HFFc6 (cell line): ENCODE measurements around the gene PECR. TPM values are rescaled to one million over a fixed set of nuclear protein-coding genes. Genes with fewer than 3 reads are reported as not detected.

Experiments
- DNase-seq: peaks from one replicate; pipeline ENCODE4 v3.0.0-alpha.2; 2018
- H3K27ac Mint-ChIP-seq: 2 replicates; pipeline ENCODE4 v1.8.0; 2020; ENCODE audit warnings: mild to moderate bottlenecking, mixed read lengths
- H3K27me3 Mint-ChIP-seq: 2 replicates; pipeline ENCODE4 v1.8.0; 2021; ENCODE audit warnings: mild to moderate bottlenecking, moderate library complexity, mixed read lengths; ENCODE audit not compliant: insufficient read depth
- H3K36me3 Mint-ChIP-seq: 2 replicates; pipeline ENCODE4 v1.8.0; 2021; ENCODE audit warnings: low read depth, mixed read lengths
- H3K4me1 Mint-ChIP-seq: 2 replicates; pipeline ENCODE4 v1.8.0; 2020; ENCODE audit warnings: low read depth, mixed read lengths
- H3K4me3 Mint-ChIP-seq: 2 replicates; pipeline ENCODE4 v1.8.0; 2020; ENCODE audit warnings: mild to moderate bottlenecking, moderate library complexity, mixed read lengths
- H3K9me3 Mint-ChIP-seq: 2 replicates; pipeline ENCODE4 v1.8.0; 2020; ENCODE audit warnings: mild to moderate bottlenecking, mixed read lengths
- total RNA-seq, 6 experiments: library from RNA; stranded (reverse); fragmentation: NEBNext Ultra II Directional; extraction: Animal tissue kit (Norgen Biotek cat#: 25700); gene quantifications; 2 replicates in 1 of 6; 3 replicates in 5 of 6; pipeline ENCODE4 v1.2.3, GENCODE V29; 2021
- TF ChIP-seq, protein P1 (sequence below): fragments of 200-600 bp; sonication (generic); IDR thresholded peaks from 2 replicates; pipeline ENCODE4 v1.5.0; 2021; ENCODE audit warnings: antibody characterized with exemption, mild to moderate bottlenecking

PECR gene
- total RNA-seq, 6 experiments from 2014 or later: 4.9 to 7.5 (median 6.4) TPM

DNA sequence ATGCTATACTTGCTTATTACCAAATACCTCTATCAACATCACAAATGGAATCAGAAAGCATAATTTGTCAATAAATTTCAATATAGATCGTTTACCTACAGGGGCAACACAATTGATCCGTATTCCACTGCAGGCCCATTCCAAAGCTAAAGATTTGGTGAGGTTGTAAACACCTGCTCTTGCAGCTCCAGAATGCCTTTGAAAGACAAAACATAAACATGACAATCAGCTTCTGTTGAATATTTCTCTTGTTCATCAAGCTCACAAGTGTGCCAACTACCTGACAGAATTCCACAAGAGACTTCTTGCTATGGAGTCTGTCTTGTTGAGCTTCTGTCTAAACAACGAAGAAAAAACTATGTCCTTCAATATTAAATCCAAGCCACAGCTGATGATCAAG lies 30.3 kb downstream of the PECR start:
- Mint-ChIP-seq H3K27me3 (no peaks in the 10 kb centered on the region; the same call in 1 of the 2 replicates), H3K36me3 (peaks cover 5% of the 10 kb centered on the region; the same call in 1 of the 2 replicates), H3K9me3 (no peaks in the 10 kb centered on the region), H3K4me1 (0 out of 2 replicates have a peak, but pooled peaks cover 4% of the 10 kb centered on the region), H3K4me3 (no peak overlapping the region), H3K27ac (no peak overlapping the region)
- TF ChIP-seq, protein P1, sequence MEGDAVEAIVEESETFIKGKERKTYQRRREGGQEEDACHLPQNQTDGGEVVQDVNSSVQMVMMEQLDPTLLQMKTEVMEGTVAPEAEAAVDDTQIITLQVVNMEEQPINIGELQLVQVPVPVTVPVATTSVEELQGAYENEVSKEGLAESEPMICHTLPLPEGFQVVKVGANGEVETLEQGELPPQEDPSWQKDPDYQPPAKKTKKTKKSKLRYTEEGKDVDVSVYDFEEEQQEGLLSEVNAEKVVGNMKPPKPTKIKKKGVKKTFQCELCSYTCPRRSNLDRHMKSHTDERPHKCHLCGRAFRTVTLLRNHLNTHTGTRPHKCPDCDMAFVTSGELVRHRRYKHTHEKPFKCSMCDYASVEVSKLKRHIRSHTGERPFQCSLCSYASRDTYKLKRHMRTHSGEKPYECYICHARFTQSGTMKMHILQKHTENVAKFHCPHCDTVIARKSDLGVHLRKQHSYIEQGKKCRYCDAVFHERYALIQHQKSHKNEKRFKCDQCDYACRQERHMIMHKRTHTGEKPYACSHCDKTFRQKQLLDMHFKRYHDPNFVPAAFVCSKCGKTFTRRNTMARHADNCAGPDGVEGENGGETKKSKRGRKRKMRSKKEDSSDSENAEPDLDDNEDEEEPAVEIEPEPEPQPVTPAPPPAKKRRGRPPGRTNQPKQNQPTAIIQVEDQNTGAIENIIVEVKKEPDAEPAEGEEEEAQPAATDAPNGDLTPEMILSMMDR: no peak
- DNase-seq: no peak

- H3K27me3 Mint-ChIP-seq: no peaks in the 10 kb centered on the region; the same call in 1 of the 2 replicates
- peaks cover 5% of the 10 kb centered on the region; the same call in 1 of the 2 replicates for H3K36me3 Mint-ChIP-seq
- TF ChIP-seq, protein P1: no peak
- H3K27ac Mint-ChIP-seq: no peak overlapping the region
- no peaks in the 10 kb centered on the region for H3K4me1 Mint-ChIP-seq
- DNase-seq: no peak
- H3K9me3 Mint-ChIP-seq: no peaks in the 10 kb centered on the region
- no peak overlapping the region for H3K4me3 Mint-ChIP-seq
Measured at GRCh38 chr2:216049452-216049851, 32.2 kb downstream of the PECR start.

DNA sequence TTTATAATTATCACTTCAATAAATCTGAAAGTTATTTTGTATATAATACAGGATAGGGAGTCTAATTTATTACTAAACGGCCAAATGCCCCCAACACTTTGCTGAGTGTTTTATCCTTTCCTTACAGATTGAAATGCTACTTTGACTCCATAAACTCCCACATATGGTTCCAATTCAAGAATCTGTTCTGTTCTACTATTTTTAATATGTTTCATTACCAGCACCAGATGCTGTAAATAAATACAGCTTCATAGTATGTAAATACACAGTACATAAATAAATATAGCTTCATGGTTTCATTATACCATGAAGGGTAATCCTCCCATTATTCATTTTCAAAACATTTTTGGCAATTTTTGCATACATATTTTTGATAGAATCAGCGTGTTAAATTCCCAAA lies 34.2 kb downstream of the PECR start:
- Mint-ChIP-seq H3K27me3 (no peaks in the 10 kb centered on the region), H3K27ac (no peak overlapping the region), H3K36me3 (peaks cover under 1% of the 10 kb centered on the region; the same call in 1 of the 2 replicates), H3K9me3 (no peaks in the 10 kb centered on the region), H3K4me3 (no peak overlapping the region), H3K4me1 (no peaks in the 10 kb centered on the region)
- DNase-seq: no peak
- TF ChIP-seq, protein P1: no peak

GRCh38 chr2:216044883-216045486 lies 36.6 kb downstream of the PECR start:
- no peak overlapping the region for H3K4me3 Mint-ChIP-seq
- H3K27me3 Mint-ChIP-seq: no peaks in the 10 kb centered on the region
- H3K9me3 Mint-ChIP-seq: no peaks in the 10 kb centered on the region
- TF ChIP-seq, protein P1: no peak
- no peak overlapping the region for H3K27ac Mint-ChIP-seq
- DNase-seq: no peak
- no peaks in the 10 kb centered on the region for H3K4me1 Mint-ChIP-seq
- H3K36me3 Mint-ChIP-seq: no peaks in the 10 kb centered on the region

DNA sequence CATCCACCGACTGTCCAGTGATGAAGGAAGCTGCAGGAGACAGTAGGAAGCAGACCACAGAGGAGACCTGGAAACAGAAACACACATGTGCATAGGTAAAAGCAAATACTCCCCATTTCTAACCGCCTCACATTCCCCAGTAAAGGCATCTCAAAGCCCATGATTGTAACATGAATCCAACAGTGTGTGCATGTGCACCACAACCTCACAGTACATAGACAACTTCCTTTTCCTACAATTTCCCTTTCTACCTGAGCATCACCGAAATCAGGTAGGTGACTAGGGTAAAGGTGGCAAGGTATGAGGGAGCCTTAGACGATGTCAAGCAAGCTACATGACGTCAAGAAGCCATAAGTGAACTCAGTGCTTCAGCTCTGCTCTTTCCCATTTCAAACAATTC lies 37.7 kb downstream of the PECR start:
- Mint-ChIP-seq H3K36me3 (no peaks in the 10 kb centered on the region), H3K4me1 (no peaks in the 10 kb centered on the region), H3K4me3 (no peak overlapping the region), H3K9me3 (no peaks in the 10 kb centered on the region), H3K27ac (no peak overlapping the region), H3K27me3 (no peaks in the 10 kb centered on the region)
- no peak for DNase-seq
- TF ChIP-seq, protein P1: no peak
